Caco-2 (cell line): Measurements from ENCODE around the gene ENOX1. TPM values are rescaled to one million over a fixed set of nuclear protein-coding genes. Genes with fewer than 3 reads are reported as not detected.
A peak's percentile ranks its signal among the peaks of the same experiment; 100 is the strongest.

Experiments
- BruUV-seq: library from RNA; stranded (reverse); fragments of 400-500 nt; replicated peaks from 2 replicates; lab custom pipeline; 2021; lab: Mats Ljungman, UMichigan
- CTCF ChIA-PET: fragments of 300-600 bp; sonication (Branson Sonifier 250); formaldehyde crosslinking; loops from one replicate; lab custom pipeline; 2022; ENCODE audit warnings: antibody characterized with exemption; lab: Charles Lee
- POLR2A ChIA-PET: fragments of 300-600 bp; sonication (Branson Sonifier 250); formaldehyde crosslinking; loops from one replicate; lab custom pipeline; 2022; ENCODE audit warnings: antibody characterized with exemption; lab: Charles Lee
- DNase-seq, 2 experiments: peaks; one replicate each; pipeline versions ENCODE4 v3.0.0 to v3.0.0-alpha.2; 2020 to 2022
- H3K27me3 ChIP-seq: replicated peaks from 2 replicates; pipeline ENCODE4 v1.6.0; 2011; ENCODE audit warnings: low read length; ENCODE audit not compliant: control insufficient read depth, insufficient read depth
- H3K36me3 ChIP-seq: 2 replicates; pipeline ENCODE4 v1.5.1; 2011; ENCODE audit warnings: low read length; ENCODE audit not compliant: control insufficient read depth, insufficient read depth
- H3K4me1 ChIP-seq: fragments of 250-450 bp; sonication (Bioruptor Pico); 2 replicates; pipeline ENCODE4 v1.5.1; 2020; ENCODE audit warnings: mild to moderate bottlenecking
- H3K4me3 ChIP-seq: 2 replicates; pipeline ENCODE4 v1.5.1; 2011; ENCODE audit warnings: low read depth, mild to moderate bottlenecking, control low read depth, low read length
- H3K9me3 ChIP-seq: fragments of 250-450 bp; sonication (Bioruptor Pico); 2 replicates; pipeline ENCODE4 v1.5.1; 2020; ENCODE audit warnings: mild to moderate bottlenecking, moderate library complexity
- H3K27ac Mint-ChIP-seq: one replicate; pipeline ENCODE4 v1.8.0; 2022; ENCODE audit warnings: mixed read lengths; ENCODE audit not compliant: unreplicated experiment
- H3K27me3 Mint-ChIP-seq: one replicate; pipeline ENCODE4 v1.8.0; 2022; ENCODE audit warnings: mixed read lengths; ENCODE audit not compliant: insufficient read depth, unreplicated experiment
- H3K36me3 Mint-ChIP-seq: one replicate; pipeline ENCODE4 v1.8.0; 2022; ENCODE audit warnings: mild to moderate bottlenecking, mixed read lengths; ENCODE audit not compliant: insufficient read depth, unreplicated experiment
- H3K4me1 Mint-ChIP-seq: one replicate; pipeline ENCODE4 v1.8.0; 2022; ENCODE audit warnings: low read depth, mixed read lengths; ENCODE audit not compliant: unreplicated experiment
- H3K4me3 Mint-ChIP-seq: one replicate; pipeline ENCODE4 v1.8.0; 2022; ENCODE audit warnings: mild to moderate bottlenecking, moderate library complexity, mixed read lengths; ENCODE audit not compliant: unreplicated experiment
- H3K9me3 Mint-ChIP-seq: one replicate; pipeline ENCODE4 v1.8.0; 2022; ENCODE audit warnings: mixed read lengths; ENCODE audit not compliant: unreplicated experiment
- CTCF ChIP-seq, 2 experiments: fragments of 200-600 bp in 1 of 2; IDR thresholded peaks; 1 replicate in 1 of 2; 2 replicates in 1 of 2; pipeline versions ENCODE4 v1.5.1 to v1.8.0; 2011 to 2022; ENCODE audit warnings: antibody characterized with exemption in 1 of 2, control low read depth in 1 of 2, inconsistent platforms in 1 of 2, low read depth in 1 of 2, low read length in 1 of 2, mild to moderate bottlenecking in 1 of 2, moderate library complexity in 1 of 2; ENCODE audit not compliant: insufficient read depth in 1 of 2, severe bottlenecking in 1 of 2, unreplicated experiment in 1 of 2
- intact Hi-C: fragments of 100-400 bp; cut with micrococcal nuclease; formaldehyde crosslinking; loops from one replicate; pipeline ENCODE4 v1.10.0; 2022; ENCODE audit not compliant: unreplicated experiment
- total RNA-seq: library from RNA; stranded (reverse); gene quantifications from 2 replicates; pipeline ENCODE4 v1.2.3, GENCODE V29; 2022

Gene ENOX1
- total RNA-seq, 1 experiment from 2014 or later = 9.1 TPM

GRCh38 chr13:43268632-43269031, 518.1 kb downstream of the ENOX1 start:
- Histone ChIP-seq H3K9me3 (no peaks in the 10 kb centered on the region), H3K4me3 (no peak overlapping the region), H3K4me1 (peaks cover 36% of the 10 kb centered on the region), H3K27me3 (no peaks in the 10 kb centered on the region), H3K36me3 (no peaks in the 10 kb centered on the region)
- DNase-seq = no peak
- intact Hi-C loops = no loop called here
- ChIA-PET POLR2A (no interaction called here), CTCF (interaction anchor here (0.9 to 1.9 kb wide), 4 partner anchors 36 to 518 kb away, joined by 3 to 8 read pairs (median 4); partner anchors contain the start of gene ENOX1)
- H3K9me3 Mint-ChIP-seq = no peaks in the 10 kb centered on the region
- H3K4me3 Mint-ChIP-seq = peak overlapping the region; percentile 42
- H3K27me3 Mint-ChIP-seq = no peaks in the 10 kb centered on the region
- no peaks in the 10 kb centered on the region for H3K36me3 Mint-ChIP-seq
- TF ChIP-seq CTCF (IDR thresholded peaks at IDR 0.05; ENCODE audit: insufficient read depth in 1 of 2, low read depth in 1 of 2, low read length in 1 of 2, severe bottlenecking in 1 of 2, unreplicated experiment in 1 of 2) = no peak
- peak overlapping the region; percentile 67 for H3K27ac Mint-ChIP-seq
- H3K4me1 Mint-ChIP-seq = peaks cover 29% of the 10 kb centered on the region
- BruUV-seq = TSS peak; percentile 68

- peaks cover 40% of the 10 kb centered on the region for H3K4me1 ChIP-seq
- H3K27me3 ChIP-seq = no peaks in the 10 kb centered on the region
- no peaks in the 10 kb centered on the region for H3K9me3 Mint-ChIP-seq
- H3K4me3 Mint-ChIP-seq = no peak overlapping the region
- TF ChIP-seq CTCF (IDR thresholded peaks at IDR 0.05; ENCODE audit: insufficient read depth in 1 of 2, low read depth in 1 of 2, low read length in 1 of 2, severe bottlenecking in 1 of 2, unreplicated experiment in 1 of 2) = no peak
- H3K27me3 Mint-ChIP-seq = no peaks in the 10 kb centered on the region
- no peak overlapping the region for H3K4me3 ChIP-seq
- H3K36me3 ChIP-seq = no peaks in the 10 kb centered on the region
- no peak for DNase-seq
- no peaks in the 10 kb centered on the region for H3K36me3 Mint-ChIP-seq
- intact Hi-C loops = no loop called here
- ChIA-PET POLR2A (no interaction called here), CTCF (no interaction called here)
- H3K9me3 ChIP-seq = no peaks in the 10 kb centered on the region
- H3K4me1 Mint-ChIP-seq = peaks cover 29% of the 10 kb centered on the region
- BruUV-seq = no TSS peak
- H3K27ac Mint-ChIP-seq = no peak overlapping the region
Measured at GRCh38 chr13:43267916-43268315, 518.9 kb downstream of the ENOX1 start.

GRCh38 chr13:43266936-43267615, 519.7 kb downstream of the ENOX1 start:
- Mint-ChIP-seq H3K27ac (peak overlapping the region; percentile 14), H3K4me3 (no peak overlapping the region), H3K4me1 (peaks cover 29% of the 10 kb centered on the region), H3K36me3 (no peaks in the 10 kb centered on the region), H3K9me3 (no peaks in the 10 kb centered on the region), H3K27me3 (no peaks in the 10 kb centered on the region)
- intact Hi-C loops = no loop called here
- H3K27me3 ChIP-seq = no peaks in the 10 kb centered on the region
- TF ChIP-seq CTCF (IDR thresholded peaks at IDR 0.05; ENCODE audit: insufficient read depth in 1 of 2, low read depth in 1 of 2, low read length in 1 of 2, severe bottlenecking in 1 of 2, unreplicated experiment in 1 of 2) = no peak
- no peaks in the 10 kb centered on the region for H3K36me3 ChIP-seq
- H3K4me3 ChIP-seq = no peak overlapping the region
- DNase-seq = no peak
- H3K4me1 ChIP-seq = peaks cover 40% of the 10 kb centered on the region
- CTCF ChIA-PET = no interaction called here
- POLR2A ChIA-PET = no interaction called here
- BruUV-seq = no TSS peak
- H3K9me3 ChIP-seq = no peaks in the 10 kb centered on the region
